ENCODE measurements around the gene P2RX3.
"Not testable (repeated sequence)": the region's sequence is repeated elsewhere in the genome, so short reads cannot be mapped to it uniquely, and the experiment has no call there.

The P2RX3 gene

DNA sequence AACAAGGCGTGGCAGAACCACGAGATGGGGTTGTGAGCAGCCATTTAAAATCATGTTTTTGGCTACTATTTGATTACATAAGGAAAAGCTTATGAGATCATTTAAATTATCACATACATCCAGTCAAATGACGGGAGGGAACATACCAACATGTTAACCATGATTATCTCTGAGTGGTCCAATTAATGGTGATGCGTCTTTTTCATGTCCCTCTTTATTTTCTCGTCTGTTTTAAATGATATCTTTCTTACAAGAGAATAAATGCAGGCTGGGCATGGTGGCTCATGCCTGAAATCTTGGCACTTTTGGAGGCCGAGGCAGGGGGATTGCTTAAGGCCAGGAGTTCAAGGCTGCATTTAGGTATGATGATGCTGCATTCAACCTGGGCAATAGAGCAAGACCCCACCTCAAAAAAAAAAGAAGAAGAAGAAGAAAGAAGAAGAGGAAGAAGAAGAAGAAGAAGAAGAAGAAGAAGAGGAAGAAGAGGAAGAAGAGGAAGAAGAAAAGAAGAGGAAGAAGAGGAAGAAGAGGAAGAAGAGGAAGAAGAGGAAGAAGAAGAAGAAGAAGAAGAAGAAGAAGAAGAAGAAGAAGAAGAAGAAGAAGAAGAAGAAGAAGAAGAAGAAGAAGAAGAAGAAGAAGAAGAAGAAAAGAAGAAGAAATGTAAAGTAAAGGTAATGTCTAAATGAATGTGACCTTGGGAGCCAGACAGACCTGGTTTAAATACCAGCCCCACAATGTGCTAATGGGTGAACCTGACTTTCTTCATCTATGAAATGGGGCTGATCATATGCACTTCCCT is 65.0 kb downstream of the P2RX3 start:
- not testable (repeated sequence) for DNase-seq

GRCh38 chr11:57403802-57404147 is 65.6 kb downstream of the P2RX3 start:
- DNase-seq, result no peak

DNA sequence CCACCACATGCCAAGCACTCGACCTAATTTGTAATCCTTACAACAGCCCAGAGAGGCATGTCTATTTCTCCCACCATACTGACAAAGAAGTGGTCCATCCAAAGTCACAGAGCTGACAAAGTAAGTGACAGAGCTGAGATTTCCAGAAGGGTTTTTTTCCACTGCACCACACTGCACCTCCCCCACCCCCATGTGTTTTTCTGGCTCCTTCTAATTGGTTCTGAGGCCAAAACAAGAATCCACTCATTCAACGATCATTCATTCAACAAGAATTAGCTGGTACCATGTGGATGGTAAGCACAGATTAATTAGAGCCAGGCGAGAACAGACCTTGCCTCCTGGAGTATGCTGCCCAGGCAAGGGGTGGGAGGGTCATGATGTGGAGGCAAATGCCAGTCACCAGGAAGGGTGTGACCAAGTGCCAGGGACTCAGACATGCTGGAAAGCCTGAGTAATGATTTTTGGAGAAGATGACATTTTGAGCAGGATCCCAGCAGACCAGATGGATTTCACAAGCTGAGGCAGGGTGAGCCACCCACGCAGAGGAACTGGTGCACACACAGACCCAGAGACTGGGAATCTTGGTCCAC is 67.2 kb downstream of the P2RX3 start:
- DNase-seq, result no peak

DNA sequence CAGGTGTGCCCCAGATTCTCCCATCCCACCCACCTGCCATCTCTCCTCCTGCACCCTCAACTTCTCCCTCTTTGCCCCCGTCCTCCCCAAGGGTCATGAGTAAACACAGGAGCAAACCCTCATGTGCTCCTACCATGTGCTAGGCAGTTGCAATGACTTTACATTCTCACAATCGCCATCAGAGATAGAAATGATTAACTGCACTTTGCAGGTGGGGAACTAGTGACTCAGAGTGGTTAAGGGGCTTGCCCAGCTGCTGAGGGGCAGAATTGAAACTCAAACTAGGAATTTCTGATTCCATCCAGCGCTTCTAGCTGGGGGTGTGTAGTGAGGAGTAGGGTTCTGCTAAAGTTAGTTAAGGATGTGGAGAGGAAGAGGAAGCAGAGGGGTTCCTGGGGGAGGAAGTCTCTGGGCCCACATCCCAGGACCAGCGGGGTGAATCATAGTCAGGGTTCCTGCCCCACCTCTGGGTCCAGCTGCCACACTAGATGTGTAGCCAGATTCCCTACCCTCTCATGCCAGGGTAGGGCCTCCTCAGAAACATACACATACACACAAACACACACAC is 68.3 kb downstream of the P2RX3 start:
- peak; percentile 79 for DNase-seq

DNA sequence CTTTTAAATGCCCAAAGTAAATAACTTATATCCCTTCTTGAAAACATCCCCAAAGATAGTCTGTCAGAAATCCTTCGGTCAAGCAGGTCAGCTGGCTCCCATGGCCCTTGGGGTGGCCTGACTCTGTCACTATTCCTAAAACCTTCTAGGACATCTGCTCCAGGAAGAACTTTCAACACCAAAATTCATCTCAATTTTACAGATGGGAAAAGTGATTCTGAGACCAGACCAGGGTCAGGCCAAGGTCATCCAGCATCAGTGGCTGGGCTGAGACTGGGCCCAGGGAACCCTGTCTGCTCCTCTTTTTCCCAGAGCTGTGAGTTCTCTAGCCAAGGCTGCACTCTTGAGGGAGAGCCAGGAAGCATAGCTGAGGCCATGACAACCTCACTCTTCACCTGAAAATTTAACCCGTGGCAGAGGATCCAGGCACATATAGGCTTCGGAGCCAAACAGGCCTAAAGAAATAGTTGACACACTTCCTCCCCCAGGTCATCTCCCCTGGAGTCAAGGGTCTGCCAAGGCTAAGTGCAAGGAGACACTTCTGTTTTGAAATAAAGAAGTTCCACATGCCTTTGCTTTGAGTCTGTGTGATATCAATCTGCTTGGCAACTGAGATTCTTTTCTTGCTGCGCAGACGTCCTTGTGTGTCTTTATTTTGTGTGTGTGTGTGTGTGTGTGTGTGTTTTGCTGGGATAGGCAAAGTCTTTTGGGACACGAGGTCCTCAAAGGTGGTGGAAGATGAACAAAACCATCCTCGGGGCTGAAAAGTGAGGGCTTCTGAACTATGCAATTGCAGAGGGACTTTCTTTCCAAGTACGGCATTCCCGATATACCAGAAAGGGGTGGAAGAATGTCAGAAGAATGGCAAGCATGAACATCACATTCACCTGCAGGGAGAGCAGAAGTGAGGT is 69.1 kb downstream of the P2RX3 start:
- DNase-seq, result no peak

GRCh38 chr11:57407941-57408475 is 69.9 kb downstream of the P2RX3 start:
- DNase-seq, result no peak

- no peak for DNase-seq
These were observed 70.6 kb downstream of the P2RX3 start for GRCh38 chr11:57408771-57409170.

GRCh38 chr11:57409321-57410100 is 71.4 kb downstream of the P2RX3 start:
- no peak for DNase-seq

DNA sequence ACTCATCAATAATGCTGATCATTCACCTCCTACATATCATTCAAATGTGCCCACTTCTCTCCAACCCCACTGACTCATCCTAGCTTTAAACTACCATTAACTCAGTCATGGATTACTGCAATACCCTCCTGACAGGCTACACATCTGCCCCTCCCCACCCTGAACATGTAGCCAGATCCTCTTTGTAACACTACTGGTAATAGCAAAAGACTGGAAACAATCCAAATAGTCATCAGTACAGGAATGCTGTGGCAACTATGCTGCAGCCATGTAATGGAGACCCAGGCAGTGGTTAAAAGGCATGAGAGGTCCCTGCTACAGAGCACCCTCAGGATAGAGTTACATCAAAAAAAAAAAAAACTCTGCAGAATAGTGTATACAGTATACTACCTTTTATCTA is 72.1 kb downstream of the P2RX3 start:
- no peak for DNase-seq

- no peak for DNase-seq
These were observed 75.5 kb downstream of the P2RX3 start for GRCh38 chr11:57413681-57414080.

GRCh38 chr11:57414612-57415212 is 76.6 kb downstream of the P2RX3 start:
- DNase-seq, result no peak

DNA sequence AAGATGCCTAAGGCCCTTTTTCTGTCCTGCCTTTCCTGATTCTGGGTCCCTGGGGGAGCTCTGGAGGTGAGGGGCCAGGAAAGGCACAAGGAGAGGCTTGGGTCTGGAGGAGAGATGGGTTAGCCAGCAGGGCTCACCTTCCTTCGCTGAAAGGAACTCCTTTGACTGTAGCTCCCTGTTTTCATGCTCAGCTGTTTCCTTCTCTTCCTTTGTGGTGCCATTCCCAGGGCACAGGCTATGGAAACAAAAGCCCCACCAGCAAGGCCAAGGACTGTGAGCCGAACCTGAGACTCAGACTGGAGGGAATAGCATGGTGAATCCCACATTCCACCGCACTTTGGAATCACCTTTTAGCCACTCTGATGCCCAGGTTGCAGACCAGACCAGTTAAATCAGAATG is 78.3 kb downstream of the P2RX3 start:
- no peak for DNase-seq

- no peak for DNase-seq
These were observed 78.9 kb downstream of the P2RX3 start for GRCh38 chr11:57417056-57417455.

DNA sequence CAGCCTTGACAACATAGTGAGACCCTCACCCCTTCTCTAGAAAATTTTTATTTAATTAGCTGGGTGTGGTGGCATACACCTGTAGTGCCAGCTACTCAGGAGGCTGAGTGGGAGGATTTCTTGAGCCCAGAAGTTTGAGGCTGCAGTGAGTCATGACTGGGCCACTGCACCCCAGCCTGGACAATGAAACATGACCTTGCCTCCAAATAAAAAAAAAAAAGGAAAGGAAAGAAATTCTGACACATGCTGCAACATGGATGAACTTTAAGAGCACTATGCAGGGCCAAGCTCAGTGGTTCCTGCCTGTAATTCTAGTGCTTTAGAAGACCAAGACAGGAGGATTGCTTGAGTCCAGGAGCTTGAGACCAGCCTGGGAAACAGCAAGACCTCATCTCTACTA is 80.0 kb downstream of the P2RX3 start:
- DNase-seq, result no peak

DNA sequence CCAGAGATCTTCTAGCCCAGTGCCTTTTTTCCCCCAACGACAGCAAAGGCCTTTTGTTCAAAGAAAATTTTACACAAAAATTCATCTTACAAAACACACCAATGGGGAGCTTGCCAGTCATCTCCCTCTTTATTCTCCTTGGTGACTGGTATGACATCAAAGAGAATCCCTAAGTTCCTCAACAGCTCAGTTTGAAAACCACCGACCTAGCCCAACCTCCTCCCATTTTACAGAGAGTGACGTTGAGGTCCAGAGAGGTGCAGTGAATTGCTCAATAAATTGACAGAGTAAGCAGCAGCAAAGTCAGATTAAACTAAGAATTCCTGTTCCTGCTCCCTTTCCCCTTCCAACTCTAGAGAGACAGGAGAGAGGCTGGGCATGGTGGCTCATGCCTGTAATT is 81.0 kb downstream of the P2RX3 start:
- DNase-seq, result no peak

- DNase-seq, result no peak
These were observed 82.9 kb downstream of the P2RX3 start for GRCh38 chr11:57421066-57421465.

GRCh38 chr11:57421805-57422204 is 83.7 kb downstream of the P2RX3 start:
- no peak for DNase-seq
